ENCODE data around the gene PBOV1. TPM values are rescaled to one million over a fixed set of nuclear protein-coding genes. Genes with fewer than 3 reads are reported as not detected.
A peak's percentile ranks its signal among the peaks of the same experiment; 100 is the strongest.

Gene PBOV1
- polyA plus RNA-seq (ENCODE audit: insufficient read length), result not detected

GRCh38 chr6:138218449-138218848 lies at the start of gene PBOV1:
Gene PBOV1 (minus strand): TSS chr6:138218491. CDS start chr6:138218395, 96 bp downstream.
- DNase-seq, result no peak

GRCh38 chr6:138266095-138266494 lies 47.8 kb upstream of the PBOV1 start:
- no peak for DNase-seq

- DNase-seq, result no peak
These were observed 46.1 kb upstream of the PBOV1 start for GRCh38 chr6:138264372-138264880.

GRCh38 chr6:138263963-138264362 lies 45.7 kb upstream of the PBOV1 start:
- DNase-seq, result no peak

GRCh38 chr6:138261116-138261780 lies 43.0 kb upstream of the PBOV1 start:
- DNase-seq, result peak; percentile 24

- no peak for DNase-seq
These were observed 40.7 kb upstream of the PBOV1 start for GRCh38 chr6:138258991-138259390.

GRCh38 chr6:138258197-138258596 lies 39.9 kb upstream of the PBOV1 start:
- DNase-seq, result no peak

GRCh38 chr6:138257638-138258040 lies 39.3 kb upstream of the PBOV1 start:
- DNase-seq, result no peak

- no peak for DNase-seq
These were observed 37.2 kb upstream of the PBOV1 start for GRCh38 chr6:138255443-138255842.

- no peak for DNase-seq
These were observed 35.4 kb upstream of the PBOV1 start for GRCh38 chr6:138253731-138254130.

- DNase-seq, result peak; percentile 45
These were observed 32.4 kb upstream of the PBOV1 start for GRCh38 chr6:138250513-138251247.

GRCh38 chr6:138250053-138250452 lies 31.8 kb upstream of the PBOV1 start:
- no peak for DNase-seq

GRCh38 chr6:138248878-138249277 lies 30.6 kb upstream of the PBOV1 start:
- DNase-seq, result no peak

GRCh38 chr6:138248011-138248410 lies 29.7 kb upstream of the PBOV1 start:
- no peak for DNase-seq

GRCh38 chr6:138246650-138247440 lies 28.6 kb upstream of the PBOV1 start:
- no peak for DNase-seq

- no peak for DNase-seq
These were observed 27.5 kb upstream of the PBOV1 start for GRCh38 chr6:138245751-138246150.

GRCh38 chr6:138242987-138243592 lies 24.8 kb upstream of the PBOV1 start:
- DNase-seq, result no peak

- DNase-seq, result no peak
These were observed 23.6 kb upstream of the PBOV1 start for GRCh38 chr6:138241934-138242333.

GRCh38 chr6:138241381-138241780 lies 23.1 kb upstream of the PBOV1 start:
- no peak for DNase-seq

- no peak for DNase-seq
These were observed 22.4 kb upstream of the PBOV1 start for GRCh38 chr6:138240476-138241245.

- no peak for DNase-seq
These were observed 21.5 kb upstream of the PBOV1 start for GRCh38 chr6:138239774-138240173.

GRCh38 chr6:138238368-138238767 lies 20.1 kb upstream of the PBOV1 start:
- no peak for DNase-seq

All from hindlimb muscle (tissue), 1 donor.